Measurements from ENCODE around the gene TSNAXIP1. TPM values are rescaled to one million over a fixed set of nuclear protein-coding genes. Genes with fewer than 3 reads are reported as not detected.
A peak's percentile ranks its signal among the peaks of the same experiment; 100 is the strongest.

The TSNAXIP1 gene
- total RNA-seq, 1 experiment from 2014 or later, result 0.84 TPM

GRCh38 chr16:67801883-67802282 is 4.8 kb upstream of the TSNAXIP1 start:
- Mint-ChIP-seq H3K27ac (ENCODE audit: unreplicated experiment) (no peak overlapping the region), H3K4me1 (ENCODE audit: low read depth, unreplicated experiment) (peaks cover 9% of the 10 kb centered on the region), H3K27me3 (ENCODE audit: insufficient read depth, unreplicated experiment) (no peaks in the 10 kb centered on the region), H3K4me3 (ENCODE audit: unreplicated experiment) (no peak overlapping the region), H3K36me3 (ENCODE audit: insufficient read depth, unreplicated experiment) (peaks cover 32% of the 10 kb centered on the region), H3K9me3 (ENCODE audit: unreplicated experiment) (no peaks in the 10 kb centered on the region)
- DNase-seq, result no peak
- H3K36me3 ChIP-seq (ENCODE audit: control insufficient read depth, insufficient read depth, low read length), result 0 out of 2 replicates have a peak, but pooled peaks cover 4% of the 10 kb centered on the region
- H3K27me3 ChIP-seq (replicated peaks; ENCODE audit: control insufficient read depth, insufficient read depth, low read length), result no peaks in the 10 kb centered on the region
- no TSS peak for BruUV-seq (replicated peaks)
- POLR2A ChIA-PET, result interaction anchor here (0.6 kb wide), 1 partner anchor 18 kb away, joined by 6 read pairs; no protein-coding TSS in a partner anchor
- intact Hi-C loops (cut with micrococcal nuclease; ENCODE audit: unreplicated experiment), result loop anchor here (10.0 kb wide), 1 partner anchor 277 kb away; the partner anchor contains the start of gene RIPOR1
- TF ChIP-seq CTCF (IDR thresholded peaks at IDR 0.05; ENCODE audit: insufficient read depth in 1 of 2, low read depth in 1 of 2, low read length in 1 of 2, severe bottlenecking in 1 of 2, unreplicated experiment in 1 of 2), result no peak
- CTCF ChIA-PET, result no interaction called here
- H3K9me3 ChIP-seq, result no peaks in the 10 kb centered on the region
- H3K4me3 ChIP-seq (ENCODE audit: low read depth, low read length), result no peak overlapping the region
- H3K4me1 ChIP-seq, result peaks cover 10% of the 10 kb centered on the region; the same call in 1 of the 2 replicates

- no peak for DNase-seq
- POLR2A ChIA-PET, result no interaction called here
- H3K27me3 Mint-ChIP-seq (ENCODE audit: insufficient read depth, unreplicated experiment), result no peaks in the 10 kb centered on the region
- H3K36me3 ChIP-seq (ENCODE audit: control insufficient read depth, insufficient read depth, low read length), result 0 out of 2 replicates have a peak, but pooled peaks cover 4% of the 10 kb centered on the region
- no peak overlapping the region for H3K4me3 ChIP-seq (ENCODE audit: low read depth, low read length)
- H3K27ac Mint-ChIP-seq (ENCODE audit: unreplicated experiment), result no peak overlapping the region
- H3K9me3 ChIP-seq, result no peaks in the 10 kb centered on the region
- intact Hi-C loops (cut with micrococcal nuclease; ENCODE audit: unreplicated experiment), result loop anchor here (10.0 kb wide), 1 partner anchor 279 kb away; the partner anchor contains the start of gene RIPOR1
- no peak overlapping the region for H3K4me3 Mint-ChIP-seq (ENCODE audit: unreplicated experiment)
- no peaks in the 10 kb centered on the region for H3K27me3 ChIP-seq (replicated peaks; ENCODE audit: control insufficient read depth, insufficient read depth, low read length)
- H3K4me1 Mint-ChIP-seq (ENCODE audit: low read depth, unreplicated experiment), result peaks cover 9% of the 10 kb centered on the region
- no peaks in the 10 kb centered on the region for H3K9me3 Mint-ChIP-seq (ENCODE audit: unreplicated experiment)
- BruUV-seq (replicated peaks), result no TSS peak
- peaks cover 10% of the 10 kb centered on the region; the same call in 1 of the 2 replicates for H3K4me1 ChIP-seq
- CTCF ChIA-PET, result no interaction called here
- peaks cover 33% of the 10 kb centered on the region for H3K36me3 Mint-ChIP-seq (ENCODE audit: insufficient read depth, unreplicated experiment)
- no peak for TF ChIP-seq CTCF (IDR thresholded peaks at IDR 0.05; ENCODE audit: insufficient read depth in 1 of 2, low read depth in 1 of 2, low read length in 1 of 2, severe bottlenecking in 1 of 2, unreplicated experiment in 1 of 2)
These were observed 2.8 kb upstream of the TSNAXIP1 start for GRCh38 chr16:67803894-67804293.

GRCh38 chr16:67804853-67805542 is 1.7 kb upstream of the TSNAXIP1 start:
- TF ChIP-seq CTCF (IDR thresholded peaks at IDR 0.05; ENCODE audit: insufficient read depth in 1 of 2, low read depth in 1 of 2, low read length in 1 of 2, severe bottlenecking in 1 of 2, unreplicated experiment in 1 of 2), result no peak
- Mint-ChIP-seq H3K36me3 (ENCODE audit: insufficient read depth, unreplicated experiment) (peaks cover 33% of the 10 kb centered on the region), H3K4me3 (ENCODE audit: unreplicated experiment) (peak overlapping the region; percentile 83), H3K27me3 (ENCODE audit: insufficient read depth, unreplicated experiment) (no peaks in the 10 kb centered on the region), H3K9me3 (ENCODE audit: unreplicated experiment) (no peaks in the 10 kb centered on the region), H3K4me1 (ENCODE audit: low read depth, unreplicated experiment) (peaks cover 9% of the 10 kb centered on the region), H3K27ac (ENCODE audit: unreplicated experiment) (peak overlapping the region; percentile 81)
- Histone ChIP-seq H3K4me1 (peaks cover 10% of the 10 kb centered on the region; the same call in 1 of the 2 replicates), H3K9me3 (no peaks in the 10 kb centered on the region), H3K4me3 (ENCODE audit: low read depth, low read length) (peak overlapping the region; percentile 88), H3K27me3 (replicated peaks; ENCODE audit: control insufficient read depth, insufficient read depth, low read length) (no peaks in the 10 kb centered on the region), H3K36me3 (ENCODE audit: control insufficient read depth, insufficient read depth, low read length) (0 out of 2 replicates have a peak, but pooled peaks cover 4% of the 10 kb centered on the region)
- CTCF ChIA-PET, result interaction anchor here (0.9 to 1.0 kb wide), 2 partner anchors 125 to 132 kb away, joined by 3 read pairs; no protein-coding TSS in a partner anchor
- POLR2A ChIA-PET, result no interaction called here
- intact Hi-C loops (cut with micrococcal nuclease; ENCODE audit: unreplicated experiment), result loop anchor here (10.0 kb wide), 1 partner anchor 280 kb away; the partner anchor contains the start of gene RIPOR1
- TSS peak; percentile 45 for BruUV-seq (replicated peaks)
- no peak for DNase-seq

Data from Caco-2 (cell line).